Esophagus muscularis mucosa (tissue), 4 donors: Measurements from ENCODE around the gene GSG1L.

Experiments
- CTCF ChIP-seq, 3 experiments: fragments of 200-600 bp in 2 of 3; fragments of 450-650 bp in 1 of 3; sonication (generic) in 2 of 3; IDR thresholded peaks; one replicate each; pipeline ENCODE4 v1.5.1; 2017 to 2019; ENCODE audit warnings: antibody characterized with exemption in 3 of 3, mild to moderate bottlenecking in 2 of 3, moderate library complexity in 1 of 3
- EP300 ChIP-seq: sonication (generic); formaldehyde crosslinking; IDR thresholded peaks from one replicate; pipeline ENCODE4 v1.6.1; 2017; ENCODE audit warnings: antibody characterized with exemption
- POLR2A ChIP-seq: fragments of 450-650 bp; IDR thresholded peaks from one replicate; pipeline ENCODE4 v1.6.1; 2017; ENCODE audit warnings: antibody characterized with exemption, moderate library complexity, mild to moderate bottlenecking, low read depth
- POLR2AphosphoS5 ChIP-seq, 2 donors: sonication (generic); formaldehyde crosslinking; IDR thresholded peaks; one replicate each; pipeline ENCODE4 v1.6.1; 2017; ENCODE audit warnings: antibody characterized with exemption in 2 of 2

- no peak for TF ChIP-seq POLR2A
- no peak for TF ChIP-seq CTCF (IDR thresholded peaks at IDR 0.05)
- no peak for TF ChIP-seq EP300
- no peak for TF ChIP-seq POLR2AphosphoS5 (IDR thresholded peaks at IDR 0.05)
Measured at GRCh38 chr16:27828671-27829070, 234.8 kb downstream of the GSG1L start.
